A673 (cell line): ENCODE data around the gene XYLT2.

Experiments
- CTCF ChIP-seq: fragments of 300-800, 200-600 bp; sonication (generic); conservative IDR thresholded peaks from 2 replicates; pipeline ENCODE4 v1.5.1; 2017; ENCODE audit warnings: low read depth, mild to moderate bottlenecking, antibody characterized with exemption, low read length, moderate library complexity, mixed read lengths
- EZH2 ChIP-seq: fragments of 200-600 bp; sonication (generic); IDR thresholded peaks from 2 replicates; pipeline ENCODE4 v1.6.1; 2017; ENCODE audit warnings: borderline replicate concordance, low read depth, mild to moderate bottlenecking, mixed read lengths, antibody characterized with exemption, low read length; ENCODE audit not compliant: poor library complexity, severe bottlenecking

GRCh38 chr17:50360486-50361115, 14.7 kb downstream of the XYLT2 start:
- no peak for TF ChIP-seq EZH2
- TF ChIP-seq CTCF, result no peak
